Testis (tissue), 2 donors: ENCODE results near the gene CAPS2.

Source experiments
- POLR2A ChIP-seq: fragments of 450-650 bp; IDR thresholded peaks from one replicate; pipeline ENCODE4 v1.6.1; 2017; ENCODE audit warnings: antibody characterized with exemption, mild to moderate bottlenecking, moderate library complexity
- TF ChIP-seq, protein P1 (sequence below), 3 experiments: fragments of 450-650 bp in 2 of 3; fragments of 200-600 bp in 1 of 3; sonication (generic) in 1 of 3; IDR thresholded peaks; one replicate each; pipeline ENCODE4 v1.5.1; 2016 to 2019; ENCODE audit warnings: antibody characterized with exemption in 3 of 3, mild to moderate bottlenecking in 2 of 3, moderate library complexity in 1 of 3

DNA sequence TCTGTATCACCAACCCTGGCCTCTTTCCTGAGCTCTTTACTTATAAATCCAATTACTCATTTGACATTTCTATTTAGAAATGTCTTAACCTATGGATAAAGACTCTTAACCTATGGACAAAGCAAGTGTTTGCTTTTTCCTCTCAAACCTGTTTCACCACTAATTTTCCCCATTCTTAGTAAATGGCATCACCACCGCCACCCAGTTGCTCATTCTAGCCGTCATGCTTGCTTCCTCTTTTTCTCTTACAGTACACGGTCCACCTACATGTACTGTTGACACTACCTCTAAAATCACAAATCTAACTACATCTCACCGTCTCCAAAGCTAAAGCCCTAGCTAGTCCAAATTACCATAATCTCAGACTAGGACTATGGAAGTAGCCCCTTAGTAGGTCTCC lies 60.0 kb downstream of the CAPS2 start:
- TF ChIP-seq POLR2A = no peak
- TF ChIP-seq, protein P1, sequence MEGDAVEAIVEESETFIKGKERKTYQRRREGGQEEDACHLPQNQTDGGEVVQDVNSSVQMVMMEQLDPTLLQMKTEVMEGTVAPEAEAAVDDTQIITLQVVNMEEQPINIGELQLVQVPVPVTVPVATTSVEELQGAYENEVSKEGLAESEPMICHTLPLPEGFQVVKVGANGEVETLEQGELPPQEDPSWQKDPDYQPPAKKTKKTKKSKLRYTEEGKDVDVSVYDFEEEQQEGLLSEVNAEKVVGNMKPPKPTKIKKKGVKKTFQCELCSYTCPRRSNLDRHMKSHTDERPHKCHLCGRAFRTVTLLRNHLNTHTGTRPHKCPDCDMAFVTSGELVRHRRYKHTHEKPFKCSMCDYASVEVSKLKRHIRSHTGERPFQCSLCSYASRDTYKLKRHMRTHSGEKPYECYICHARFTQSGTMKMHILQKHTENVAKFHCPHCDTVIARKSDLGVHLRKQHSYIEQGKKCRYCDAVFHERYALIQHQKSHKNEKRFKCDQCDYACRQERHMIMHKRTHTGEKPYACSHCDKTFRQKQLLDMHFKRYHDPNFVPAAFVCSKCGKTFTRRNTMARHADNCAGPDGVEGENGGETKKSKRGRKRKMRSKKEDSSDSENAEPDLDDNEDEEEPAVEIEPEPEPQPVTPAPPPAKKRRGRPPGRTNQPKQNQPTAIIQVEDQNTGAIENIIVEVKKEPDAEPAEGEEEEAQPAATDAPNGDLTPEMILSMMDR (IDR thresholded peaks at IDR 0.05) = no peak
